ENCODE measurements around the gene KNDC1.

The KNDC1 gene

DNA sequence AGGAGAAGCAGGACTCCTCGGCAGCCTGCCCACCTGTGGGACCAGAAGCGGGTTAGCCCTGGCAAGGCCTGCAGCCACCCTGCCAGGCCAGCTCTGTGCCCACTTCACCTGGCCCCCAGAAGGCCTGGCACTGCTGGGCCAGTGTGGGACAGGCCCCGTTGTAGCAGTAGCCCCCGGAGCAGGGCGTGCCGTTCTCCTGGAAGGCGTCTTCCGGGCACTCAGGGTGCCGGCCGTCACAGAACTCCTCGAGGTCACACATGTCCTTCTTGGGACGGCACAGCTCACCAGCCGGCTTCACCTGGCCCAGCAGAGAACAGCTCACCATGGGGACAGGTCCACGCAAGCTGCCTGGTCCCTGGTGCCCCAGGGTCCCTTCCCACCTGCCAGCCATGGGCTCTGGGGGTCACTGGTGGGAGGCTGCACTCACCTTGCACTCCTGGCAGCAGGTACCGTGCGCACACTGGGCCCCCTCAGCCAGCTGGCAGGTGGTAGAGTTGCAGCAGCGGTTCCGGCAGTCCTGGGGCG is 110.8 kb downstream of the KNDC1 start:
- TF ChIP-seq, protein P1, sequence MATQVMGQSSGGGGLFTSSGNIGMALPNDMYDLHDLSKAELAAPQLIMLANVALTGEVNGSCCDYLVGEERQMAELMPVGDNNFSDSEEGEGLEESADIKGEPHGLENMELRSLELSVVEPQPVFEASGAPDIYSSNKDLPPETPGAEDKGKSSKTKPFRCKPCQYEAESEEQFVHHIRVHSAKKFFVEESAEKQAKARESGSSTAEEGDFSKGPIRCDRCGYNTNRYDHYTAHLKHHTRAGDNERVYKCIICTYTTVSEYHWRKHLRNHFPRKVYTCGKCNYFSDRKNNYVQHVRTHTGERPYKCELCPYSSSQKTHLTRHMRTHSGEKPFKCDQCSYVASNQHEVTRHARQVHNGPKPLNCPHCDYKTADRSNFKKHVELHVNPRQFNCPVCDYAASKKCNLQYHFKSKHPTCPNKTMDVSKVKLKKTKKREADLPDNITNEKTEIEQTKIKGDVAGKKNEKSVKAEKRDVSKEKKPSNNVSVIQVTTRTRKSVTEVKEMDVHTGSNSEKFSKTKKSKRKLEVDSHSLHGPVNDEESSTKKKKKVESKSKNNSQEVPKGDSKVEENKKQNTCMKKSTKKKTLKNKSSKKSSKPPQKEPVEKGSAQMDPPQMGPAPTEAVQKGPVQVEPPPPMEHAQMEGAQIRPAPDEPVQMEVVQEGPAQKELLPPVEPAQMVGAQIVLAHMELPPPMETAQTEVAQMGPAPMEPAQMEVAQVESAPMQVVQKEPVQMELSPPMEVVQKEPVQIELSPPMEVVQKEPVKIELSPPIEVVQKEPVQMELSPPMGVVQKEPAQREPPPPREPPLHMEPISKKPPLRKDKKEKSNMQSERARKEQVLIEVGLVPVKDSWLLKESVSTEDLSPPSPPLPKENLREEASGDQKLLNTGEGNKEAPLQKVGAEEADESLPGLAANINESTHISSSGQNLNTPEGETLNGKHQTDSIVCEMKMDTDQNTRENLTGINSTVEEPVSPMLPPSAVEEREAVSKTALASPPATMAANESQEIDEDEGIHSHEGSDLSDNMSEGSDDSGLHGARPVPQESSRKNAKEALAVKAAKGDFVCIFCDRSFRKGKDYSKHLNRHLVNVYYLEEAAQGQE (IDR thresholded peaks at IDR 0.05; ENCODE audit: insufficient read depth in 1 of 2, low read depth in 2 of 2, low read length in 2 of 2) = no peak
- no peak for TF ChIP-seq TAF1 (IDR thresholded peaks at IDR 0.05; ENCODE audit: borderline replicate concordance, insufficient read depth, low read length)
- TF ChIP-seq SIN3A (IDR thresholded peaks at IDR 0.05; ENCODE audit: borderline replicate concordance, insufficient read depth, low read length) = no peak
- TF ChIP-seq FOXP2 (optimal IDR thresholded peaks at IDR 0.05; ENCODE audit: borderline replicate concordance, extremely low read depth, extremely low read length, insufficient read depth) = no peak
- no peak for TF ChIP-seq POLR2AphosphoS5 (IDR thresholded peaks at IDR 0.05; ENCODE audit: low read depth, low read length)

DNA sequence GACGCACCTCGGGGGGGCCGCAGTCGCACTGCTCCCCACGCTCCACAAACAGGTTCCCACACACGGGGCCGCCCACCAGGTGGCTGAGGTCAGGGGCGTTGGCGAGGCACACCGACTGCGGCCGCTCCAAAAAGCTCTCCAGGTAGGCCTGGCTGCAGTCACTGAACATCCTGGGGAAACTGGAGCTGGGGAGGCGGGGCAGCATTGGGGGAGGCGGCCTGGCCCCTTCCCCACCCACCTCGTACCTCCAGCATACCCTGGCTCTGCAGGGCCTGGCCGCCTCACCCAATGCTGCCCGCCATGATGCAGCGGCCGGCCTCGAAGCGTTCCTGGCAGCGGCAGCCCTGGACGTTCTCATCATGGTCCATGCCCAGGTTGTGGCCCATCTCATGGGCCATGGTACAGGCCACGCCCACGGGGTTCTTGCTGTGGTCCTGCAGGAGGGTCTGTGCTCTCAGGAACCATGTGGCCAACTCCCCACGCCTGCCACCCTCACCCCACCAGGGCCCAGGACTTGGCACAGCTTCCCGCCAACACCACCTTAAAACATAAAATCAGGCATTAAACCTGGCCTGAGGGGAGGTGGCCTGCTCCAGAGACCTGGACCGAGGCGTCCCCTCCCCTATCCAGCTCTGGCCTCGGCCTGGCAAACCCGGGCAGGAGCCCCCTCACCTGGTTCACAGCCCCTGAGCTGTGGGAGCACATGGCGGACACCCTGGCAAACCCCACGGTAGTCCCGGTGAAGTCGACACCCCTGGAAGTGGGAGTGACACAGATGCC is 111.7 kb downstream of the KNDC1 start:
- TF ChIP-seq, protein P1 (IDR thresholded peaks at IDR 0.05; ENCODE audit: insufficient read depth in 1 of 2, low read depth in 2 of 2, low read length in 2 of 2) = no peak
- TF ChIP-seq POLR2AphosphoS5 (IDR thresholded peaks at IDR 0.05; ENCODE audit: low read depth, low read length) = no peak
- no peak for TF ChIP-seq TAF1 (IDR thresholded peaks at IDR 0.05; ENCODE audit: borderline replicate concordance, insufficient read depth, low read length)
- TF ChIP-seq FOXP2 (optimal IDR thresholded peaks at IDR 0.05; ENCODE audit: borderline replicate concordance, extremely low read depth, extremely low read length, insufficient read depth) = no peak
- TF ChIP-seq SIN3A (IDR thresholded peaks at IDR 0.05; ENCODE audit: borderline replicate concordance, insufficient read depth, low read length) = no peak

DNA sequence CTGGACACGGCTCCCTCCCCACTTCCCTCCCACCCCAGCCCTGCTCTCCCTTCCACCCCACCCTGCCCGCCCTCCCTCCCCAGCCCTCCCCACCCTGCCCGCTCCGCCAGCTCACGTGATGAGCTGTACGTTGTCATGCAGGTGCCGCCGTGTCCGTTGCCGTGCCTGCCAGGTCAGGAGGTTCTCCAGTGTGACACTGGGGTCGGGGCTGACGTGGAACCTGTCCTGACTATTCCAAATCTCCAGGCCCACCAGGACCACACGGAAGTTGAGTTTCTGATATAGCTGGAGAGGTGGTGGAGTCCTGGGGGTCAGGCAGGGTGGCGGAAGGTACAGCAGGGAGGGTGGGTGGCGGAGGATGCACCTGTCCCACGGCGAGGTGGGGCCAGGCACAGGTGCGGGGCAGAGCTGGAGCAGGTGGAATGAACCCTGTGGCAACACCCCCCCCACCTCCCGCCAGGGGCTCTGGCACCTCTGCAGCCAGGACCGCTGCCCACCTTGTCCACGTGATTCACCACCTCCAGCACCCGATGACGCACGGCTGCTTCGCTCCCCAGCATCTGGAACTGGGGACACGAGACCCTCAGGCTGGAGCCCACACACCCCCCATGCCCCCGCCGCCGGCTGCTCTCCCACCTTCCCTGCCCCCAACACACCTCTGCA is 112.4 kb downstream of the KNDC1 start:
- TF ChIP-seq FOXP2 (optimal IDR thresholded peaks at IDR 0.05; ENCODE audit: borderline replicate concordance, extremely low read depth, extremely low read length, insufficient read depth) (no peak), SIN3A (IDR thresholded peaks at IDR 0.05; ENCODE audit: borderline replicate concordance, insufficient read depth, low read length) (no peak)
- TF ChIP-seq, protein P1 (IDR thresholded peaks at IDR 0.05; ENCODE audit: insufficient read depth in 1 of 2, low read depth in 2 of 2, low read length in 2 of 2) = no peak

DNA sequence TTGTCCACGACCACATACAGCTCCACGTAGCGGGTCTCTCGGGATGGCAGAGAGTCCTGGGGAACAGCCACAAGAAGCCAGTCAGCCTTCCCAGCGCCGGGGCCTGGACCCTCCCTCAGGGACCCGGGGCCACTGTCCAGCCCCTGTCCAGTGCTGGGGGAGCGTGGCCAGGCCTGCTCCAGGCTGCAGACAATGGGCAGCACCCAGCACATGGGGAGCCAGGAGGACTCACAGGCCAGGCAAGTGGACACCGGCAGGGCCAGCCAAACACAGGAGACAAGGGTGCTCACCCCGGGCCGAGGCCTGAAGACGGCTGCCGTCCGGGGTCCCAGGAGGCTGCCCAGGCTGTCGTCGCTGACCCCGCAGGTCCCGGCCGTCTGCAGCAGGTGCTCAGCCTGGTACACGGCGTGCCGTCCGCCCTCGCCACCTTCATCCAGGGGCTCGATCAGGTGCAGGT is 113.0 kb downstream of the KNDC1 start:
- TF ChIP-seq FOXP2 (optimal IDR thresholded peaks at IDR 0.05; ENCODE audit: borderline replicate concordance, extremely low read depth, extremely low read length, insufficient read depth) (no peak), SIN3A (IDR thresholded peaks at IDR 0.05; ENCODE audit: borderline replicate concordance, insufficient read depth, low read length) (no peak), TAF1 (IDR thresholded peaks at IDR 0.05; ENCODE audit: borderline replicate concordance, insufficient read depth, low read length) (no peak), POLR2AphosphoS5 (IDR thresholded peaks at IDR 0.05; ENCODE audit: low read depth, low read length) (no peak)
- TF ChIP-seq, protein P1 (IDR thresholded peaks at IDR 0.05; ENCODE audit: insufficient read depth in 1 of 2, low read depth in 2 of 2, low read length in 2 of 2) = no peak
